ENCODE data around the gene CITED2.

DNA sequence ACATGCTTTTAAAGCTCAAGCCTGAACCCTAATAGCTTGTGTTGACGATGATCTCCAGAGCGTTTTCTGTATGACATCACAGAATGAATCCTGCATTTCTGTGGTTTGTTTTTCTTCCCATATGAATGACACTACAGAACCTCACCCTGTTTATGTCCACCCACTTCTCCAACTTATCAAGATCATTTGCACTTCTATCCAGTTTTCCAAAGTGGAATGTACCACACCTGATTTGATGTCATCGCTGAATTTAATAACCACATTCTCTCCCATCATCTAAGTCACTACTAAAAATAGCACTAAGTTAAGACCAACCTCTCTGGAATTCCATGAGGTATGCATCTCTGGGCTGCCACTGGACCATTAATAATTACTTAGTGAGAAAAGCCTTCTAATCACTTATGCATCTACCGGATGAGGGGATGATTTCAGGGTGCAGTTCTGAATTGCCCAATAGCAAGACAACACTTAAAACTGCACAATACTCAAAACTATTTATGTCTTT, 33.3 kb upstream of the CITED2 start:
- TF ChIP-seq, protein P1, sequence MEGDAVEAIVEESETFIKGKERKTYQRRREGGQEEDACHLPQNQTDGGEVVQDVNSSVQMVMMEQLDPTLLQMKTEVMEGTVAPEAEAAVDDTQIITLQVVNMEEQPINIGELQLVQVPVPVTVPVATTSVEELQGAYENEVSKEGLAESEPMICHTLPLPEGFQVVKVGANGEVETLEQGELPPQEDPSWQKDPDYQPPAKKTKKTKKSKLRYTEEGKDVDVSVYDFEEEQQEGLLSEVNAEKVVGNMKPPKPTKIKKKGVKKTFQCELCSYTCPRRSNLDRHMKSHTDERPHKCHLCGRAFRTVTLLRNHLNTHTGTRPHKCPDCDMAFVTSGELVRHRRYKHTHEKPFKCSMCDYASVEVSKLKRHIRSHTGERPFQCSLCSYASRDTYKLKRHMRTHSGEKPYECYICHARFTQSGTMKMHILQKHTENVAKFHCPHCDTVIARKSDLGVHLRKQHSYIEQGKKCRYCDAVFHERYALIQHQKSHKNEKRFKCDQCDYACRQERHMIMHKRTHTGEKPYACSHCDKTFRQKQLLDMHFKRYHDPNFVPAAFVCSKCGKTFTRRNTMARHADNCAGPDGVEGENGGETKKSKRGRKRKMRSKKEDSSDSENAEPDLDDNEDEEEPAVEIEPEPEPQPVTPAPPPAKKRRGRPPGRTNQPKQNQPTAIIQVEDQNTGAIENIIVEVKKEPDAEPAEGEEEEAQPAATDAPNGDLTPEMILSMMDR (IDR thresholded peaks at IDR 0.05) = no peak
- TF ChIP-seq POLR2A (IDR thresholded peaks at IDR 0.05) = no peak

All from ovary (tissue), 3 donors.